ACC112 (cell line): ENCODE measurements around the gene HEPN1.

Source experiments
- H2AFZ ChIP-seq: fragments of 200-600 bp; sonication (generic); one replicate; pipeline ENCODE4 v1.6.0; 2017; ENCODE audit warnings: antibody characterized with exemption, low read length; ENCODE audit not compliant: unreplicated experiment
- H3K27ac ChIP-seq: fragments of 200-600 bp; sonication (generic); 2 replicates; pipeline ENCODE4 v1.5.1; 2014; ENCODE audit warnings: low read depth, mild to moderate bottlenecking, antibody characterized with exemption, low read length, moderate library complexity
- H3K27me3 ChIP-seq: fragments of 200-600 bp; sonication (generic); 2 replicates; pipeline ENCODE4 v1.6.1; 2014; ENCODE audit warnings: mild to moderate bottlenecking, antibody characterized with exemption, low read length, moderate library complexity, mixed read lengths; ENCODE audit not compliant: insufficient read depth
- H3K36me3 ChIP-seq: fragments of 200-600 bp; sonication (generic); 2 replicates; pipeline ENCODE4 v1.6.1; 2016; ENCODE audit warnings: mild to moderate bottlenecking, antibody characterized with exemption, low read length, moderate library complexity, mixed read lengths; ENCODE audit not compliant: insufficient read depth
- H3K4me1 ChIP-seq: fragments of 200-600 bp; sonication (generic); one replicate; pipeline ENCODE4 v1.6.1; 2016; ENCODE audit warnings: low read length, mixed read lengths; ENCODE audit not compliant: insufficient read depth, unreplicated experiment, control insufficient read depth
- H3K4me3 ChIP-seq: fragments of 200-600 bp; sonication (generic); 2 replicates; pipeline ENCODE4 v1.5.1; 2014; ENCODE audit warnings: mild to moderate bottlenecking, low read depth, low read length
- H3K79me2 ChIP-seq: fragments of 200-600 bp; sonication (generic); one replicate; pipeline ENCODE4 v1.6.0; 2016; ENCODE audit warnings: low read length; ENCODE audit not compliant: control insufficient read depth, unreplicated experiment, insufficient read depth

Gene HEPN1

DNA sequence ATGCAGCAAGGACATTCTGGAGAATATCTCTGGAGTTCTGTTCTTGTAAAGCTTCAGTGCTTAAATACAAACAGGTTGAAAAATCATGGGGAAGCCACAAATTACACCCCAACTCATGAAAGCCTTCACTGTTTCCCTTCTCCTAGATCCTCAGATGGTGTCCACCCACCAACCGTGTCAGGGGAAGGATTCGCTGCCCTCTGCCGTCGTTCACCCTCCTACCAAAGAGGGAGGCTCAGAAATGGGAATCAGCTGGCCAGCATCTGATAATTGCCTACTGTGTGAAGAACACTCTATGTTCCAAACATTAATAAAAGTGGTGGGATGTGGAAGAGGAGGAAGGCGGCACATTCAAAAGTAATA, 24.2 kb downstream of the HEPN1 start:
- Histone ChIP-seq H3K36me3 (no peaks in the 10 kb centered on the region), H3K4me3 (no peak overlapping the region), H2AFZ (no peak overlapping the region), H3K27ac (no peak overlapping the region), H3K27me3 (no peaks in the 10 kb centered on the region), H3K79me2 (no peaks in the 10 kb centered on the region), H3K4me1 (no peaks in the 10 kb centered on the region)

DNA sequence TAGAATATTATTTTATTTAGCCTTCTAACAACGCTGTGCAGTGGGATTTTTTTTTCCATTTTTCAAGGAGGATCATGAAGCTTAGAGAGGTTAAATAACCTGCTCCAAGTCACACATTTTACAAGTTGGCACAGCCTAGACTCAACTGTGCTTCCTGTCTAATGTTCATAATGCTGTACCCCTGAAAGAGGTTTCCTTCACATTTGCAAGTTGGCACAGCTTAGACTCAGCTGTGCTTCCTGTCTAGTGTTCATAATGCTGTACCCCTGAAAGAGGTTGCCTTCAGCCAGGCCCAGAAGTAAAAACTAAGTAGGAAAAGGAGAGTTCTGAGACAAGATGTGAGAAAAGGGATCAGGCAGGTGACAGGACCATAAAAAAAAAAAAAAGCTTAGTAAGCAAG, 24.7 kb downstream of the HEPN1 start:
- no peaks in the 10 kb centered on the region for H3K79me2 ChIP-seq
- H3K27me3 ChIP-seq = no peaks in the 10 kb centered on the region
- H3K4me3 ChIP-seq = no peak overlapping the region
- no peak overlapping the region for H2AFZ ChIP-seq
- no peak overlapping the region for H3K27ac ChIP-seq
- H3K36me3 ChIP-seq = no peaks in the 10 kb centered on the region
- no peaks in the 10 kb centered on the region for H3K4me1 ChIP-seq

DNA sequence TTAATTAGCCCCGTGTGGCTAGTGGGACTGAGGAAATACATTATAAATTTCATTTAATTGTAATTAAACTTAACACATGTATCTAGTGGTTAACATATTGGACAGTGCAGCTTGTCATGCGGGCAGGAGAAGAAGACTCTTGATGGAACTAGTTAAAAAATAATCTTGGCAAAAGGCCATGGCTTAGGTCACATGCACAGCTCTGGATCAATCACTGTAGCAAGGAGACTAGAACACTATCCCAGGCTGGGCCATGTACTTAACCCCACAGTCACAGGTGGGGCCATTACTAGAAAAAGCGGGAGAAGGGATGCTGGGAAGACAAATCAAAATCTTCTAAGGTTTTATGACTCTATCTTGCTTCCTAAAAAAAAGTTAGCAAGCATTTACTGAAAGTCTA, 25.5 kb downstream of the HEPN1 start:
- no peak overlapping the region for H3K27ac ChIP-seq
- H3K4me1 ChIP-seq = no peaks in the 10 kb centered on the region
- H2AFZ ChIP-seq = no peak overlapping the region
- H3K27me3 ChIP-seq = no peaks in the 10 kb centered on the region
- no peaks in the 10 kb centered on the region for H3K79me2 ChIP-seq
- H3K36me3 ChIP-seq = no peaks in the 10 kb centered on the region
- no peak overlapping the region for H3K4me3 ChIP-seq

DNA sequence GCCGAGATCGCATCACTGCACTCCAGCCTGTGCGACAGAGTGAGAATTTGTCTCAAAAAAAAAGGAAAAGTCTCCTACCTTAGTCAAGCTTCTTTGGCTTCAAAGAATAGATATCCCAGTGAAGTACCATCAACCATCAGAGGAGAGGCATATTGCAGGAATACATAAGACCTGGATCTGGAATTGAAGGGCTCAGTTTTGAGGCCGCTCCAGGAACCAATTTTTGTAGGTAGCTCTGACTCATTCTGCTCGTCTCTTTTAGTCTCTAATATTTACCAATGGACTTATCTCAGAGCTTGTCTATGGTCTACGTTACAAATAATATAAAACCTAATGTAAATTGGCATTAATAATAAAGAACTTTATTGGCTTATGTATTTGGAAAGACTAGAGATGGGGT, 26.8 kb downstream of the HEPN1 start:
- Histone ChIP-seq H3K27ac (no peak overlapping the region), H3K27me3 (no peaks in the 10 kb centered on the region), H3K79me2 (no peaks in the 10 kb centered on the region), H2AFZ (no peak overlapping the region), H3K4me3 (no peak overlapping the region), H3K36me3 (no peaks in the 10 kb centered on the region), H3K4me1 (no peaks in the 10 kb centered on the region)

- Histone ChIP-seq H3K27me3 (no peaks in the 10 kb centered on the region), H3K79me2 (no peaks in the 10 kb centered on the region), H3K36me3 (no peaks in the 10 kb centered on the region), H3K27ac (no peak overlapping the region), H2AFZ (no peak overlapping the region), H3K4me3 (no peak overlapping the region), H3K4me1 (no peaks in the 10 kb centered on the region)
These were observed 27.7 kb downstream of the HEPN1 start for GRCh38 chr11:124946735-124947141.

GRCh38 chr11:124950601-124951330, 31.7 kb downstream of the HEPN1 start:
- Histone ChIP-seq H3K79me2 (no peaks in the 10 kb centered on the region), H3K36me3 (no peaks in the 10 kb centered on the region), H3K27me3 (no peaks in the 10 kb centered on the region), H2AFZ (no peak overlapping the region), H3K27ac (no peak overlapping the region), H3K4me1 (peaks cover 4% of the 10 kb centered on the region), H3K4me3 (no peak overlapping the region)

- H3K4me3 ChIP-seq = no peak overlapping the region
- H3K36me3 ChIP-seq = no peaks in the 10 kb centered on the region
- H2AFZ ChIP-seq = no peak overlapping the region
- H3K27ac ChIP-seq = no peak overlapping the region
- peaks cover 5% of the 10 kb centered on the region for H3K4me1 ChIP-seq
- no peaks in the 10 kb centered on the region for H3K79me2 ChIP-seq
- H3K27me3 ChIP-seq = no peaks in the 10 kb centered on the region
These were observed 32.3 kb downstream of the HEPN1 start for GRCh38 chr11:124951341-124951740.

GRCh38 chr11:124953753-124954589, 34.9 kb downstream of the HEPN1 start, which contains the start of gene CCDC15:
Gene CCDC15, plus strand, starts transcription at chr11:124954202. Its CDS starts 531 bp downstream, at chr11:124954733.
- peak within 1 kb of the TSS; percentile 74 for H3K4me3 ChIP-seq
- no peaks in the 10 kb centered on the region for H3K79me2 ChIP-seq
- H3K36me3 ChIP-seq = no peaks in the 10 kb centered on the region
- peak within 1 kb of the TSS; percentile 95 for H2AFZ ChIP-seq
- no peaks in the 10 kb centered on the region for H3K27me3 ChIP-seq
- H3K4me1 ChIP-seq = peaks cover 5% of the 10 kb centered on the region
- peak within 1 kb of the TSS; percentile 81 for H3K27ac ChIP-seq

- Histone ChIP-seq H3K4me1 (peaks cover 5% of the 10 kb centered on the region), H3K36me3 (no peaks in the 10 kb centered on the region), H2AFZ (peak overlapping the region; percentile 11), H3K79me2 (no peaks in the 10 kb centered on the region), H3K4me3 (peak overlapping the region; percentile 74), H3K27me3 (no peaks in the 10 kb centered on the region), H3K27ac (peak overlapping the region; percentile 1; the same call in 1 of the 2 replicates)
These were observed 35.5 kb downstream of the HEPN1 start for GRCh38 chr11:124954590-124954955.

GRCh38 chr11:124955035-124955434, 36.0 kb downstream of the HEPN1 start:
- Histone ChIP-seq H3K27me3 (no peaks in the 10 kb centered on the region), H2AFZ (no peak overlapping the region), H3K79me2 (no peaks in the 10 kb centered on the region), H3K36me3 (no peaks in the 10 kb centered on the region), H3K4me3 (peak overlapping the region; percentile 74), H3K27ac (no peak overlapping the region), H3K4me1 (peaks cover 5% of the 10 kb centered on the region)
